RWPE2 (cell line): ENCODE measurements around the gene SQSTM1.

ENCODE experiments used
- ATAC-seq: fragments of 200-7000 bp; cut with Tn5 transposase; 3 replicates; pipeline ENCODE4 v1.9.1; 2021; ENCODE audit warnings: low read depth
- DNase-seq: peaks from one replicate; pipeline ENCODE4 v3.0.0-alpha.2; 2020; ENCODE audit warnings: low spot score
- H3K27ac ChIP-seq: fragments of 450-650 bp; 2 replicates; pipeline ENCODE4 v1.5.1; 2017; ENCODE audit warnings: mild to moderate bottlenecking; ENCODE audit not compliant: poor library complexity, severe bottlenecking
- H3K27me3 ChIP-seq: fragments of 250-450 bp; sonication (Bioruptor Pico); 2 replicates; pipeline ENCODE4 v1.5.1; 2021; ENCODE audit warnings: mild to moderate bottlenecking, moderate library complexity; ENCODE audit not compliant: insufficient read depth, poor library complexity, severe bottlenecking
- H3K36me3 ChIP-seq: fragments of 250-450 bp; sonication (Bioruptor Pico); 2 replicates; pipeline ENCODE4 v1.5.1; 2020; ENCODE audit warnings: low read depth, mild to moderate bottlenecking, moderate library complexity
- H3K4me1 ChIP-seq: fragments of 250-450 bp; sonication (Bioruptor Pico); 2 replicates; pipeline ENCODE4 v1.5.1; 2021; ENCODE audit warnings: mild to moderate bottlenecking, moderate library complexity; ENCODE audit not compliant: insufficient read depth, poor library complexity, severe bottlenecking
- H3K4me3 ChIP-seq: fragments of 250-450 bp; sonication (Bioruptor Pico); 2 replicates; pipeline ENCODE4 v1.5.1; 2021; ENCODE audit warnings: mild to moderate bottlenecking, moderate library complexity; ENCODE audit not compliant: severe bottlenecking
- H3K9me3 ChIP-seq: fragments of 250-450 bp; sonication (Bioruptor Pico); 2 replicates; pipeline ENCODE4 v1.5.1; 2021; ENCODE audit warnings: mild to moderate bottlenecking, moderate library complexity; ENCODE audit not compliant: severe bottlenecking
- TF ChIP-seq, protein P1 (sequence below): fragments of 450-650 bp; IDR thresholded peaks from one replicate; pipeline ENCODE4 v1.5.1; 2017; ENCODE audit warnings: mild to moderate bottlenecking, moderate library complexity; ENCODE audit not compliant: poor library complexity, severe bottlenecking

SQSTM1 gene

DNA sequence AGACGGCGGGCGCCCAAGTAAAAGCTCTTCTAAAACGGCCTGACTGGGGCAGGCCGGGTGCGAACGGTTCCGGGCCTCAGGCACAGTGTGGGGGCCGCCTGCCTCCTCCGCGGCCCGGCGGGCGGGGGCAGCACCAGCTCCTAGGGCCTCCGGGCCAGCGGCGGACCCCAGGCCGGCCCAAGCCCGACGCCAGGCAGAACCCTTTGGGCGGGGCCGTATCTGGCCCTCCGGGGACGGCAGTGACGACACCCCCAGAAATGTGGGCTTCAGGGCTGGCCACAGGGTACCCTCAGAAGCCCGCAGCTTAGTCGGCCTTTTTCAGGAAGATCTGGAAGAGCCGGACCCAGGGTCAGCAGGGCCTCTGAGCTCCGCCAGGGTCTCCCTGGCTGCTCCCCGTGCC is 23.0 kb upstream of the SQSTM1 start:
- no peak for ATAC-seq
- H3K4me3 ChIP-seq = no peak overlapping the region
- DNase-seq = no peak
- peaks cover 46% of the 10 kb centered on the region for H3K36me3 ChIP-seq
- no peaks in the 10 kb centered on the region for H3K4me1 ChIP-seq
- no peak overlapping the region for H3K27ac ChIP-seq
- TF ChIP-seq, protein P1, sequence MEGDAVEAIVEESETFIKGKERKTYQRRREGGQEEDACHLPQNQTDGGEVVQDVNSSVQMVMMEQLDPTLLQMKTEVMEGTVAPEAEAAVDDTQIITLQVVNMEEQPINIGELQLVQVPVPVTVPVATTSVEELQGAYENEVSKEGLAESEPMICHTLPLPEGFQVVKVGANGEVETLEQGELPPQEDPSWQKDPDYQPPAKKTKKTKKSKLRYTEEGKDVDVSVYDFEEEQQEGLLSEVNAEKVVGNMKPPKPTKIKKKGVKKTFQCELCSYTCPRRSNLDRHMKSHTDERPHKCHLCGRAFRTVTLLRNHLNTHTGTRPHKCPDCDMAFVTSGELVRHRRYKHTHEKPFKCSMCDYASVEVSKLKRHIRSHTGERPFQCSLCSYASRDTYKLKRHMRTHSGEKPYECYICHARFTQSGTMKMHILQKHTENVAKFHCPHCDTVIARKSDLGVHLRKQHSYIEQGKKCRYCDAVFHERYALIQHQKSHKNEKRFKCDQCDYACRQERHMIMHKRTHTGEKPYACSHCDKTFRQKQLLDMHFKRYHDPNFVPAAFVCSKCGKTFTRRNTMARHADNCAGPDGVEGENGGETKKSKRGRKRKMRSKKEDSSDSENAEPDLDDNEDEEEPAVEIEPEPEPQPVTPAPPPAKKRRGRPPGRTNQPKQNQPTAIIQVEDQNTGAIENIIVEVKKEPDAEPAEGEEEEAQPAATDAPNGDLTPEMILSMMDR = no peak
- H3K27me3 ChIP-seq = no peaks in the 10 kb centered on the region
- no peaks in the 10 kb centered on the region for H3K9me3 ChIP-seq

DNA sequence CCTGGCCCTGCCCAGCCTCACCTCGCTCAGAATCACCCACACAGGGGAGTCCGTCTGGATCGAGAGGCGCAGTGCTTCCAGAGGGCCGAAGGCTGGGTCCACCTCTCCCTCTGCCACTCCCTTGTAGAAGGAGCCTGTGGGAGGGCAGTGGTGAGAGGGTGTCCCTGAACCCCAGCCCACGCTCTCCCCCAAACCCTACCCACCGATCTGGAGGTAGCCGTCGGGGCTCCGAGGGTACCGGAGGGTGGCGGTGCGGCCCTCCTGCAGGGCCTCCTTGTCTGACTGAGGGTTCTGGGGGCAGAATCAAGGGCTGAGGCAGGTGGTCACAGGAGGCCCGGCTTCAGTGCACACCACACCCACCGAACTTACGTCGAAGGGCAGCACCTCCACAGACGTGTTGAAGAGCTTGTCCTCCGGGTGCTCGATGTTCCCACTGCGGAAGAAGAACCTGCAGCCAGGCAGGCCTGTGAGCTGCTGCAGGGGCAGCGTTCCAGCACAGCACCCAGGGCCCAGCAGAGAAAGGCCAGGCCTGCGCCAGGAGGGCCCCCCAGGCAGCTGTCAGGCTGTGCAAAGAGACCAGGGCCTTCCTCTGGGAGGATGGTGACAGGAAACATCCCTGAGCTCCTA is 22.4 kb upstream of the SQSTM1 start:
- ATAC-seq = no peak

DNA sequence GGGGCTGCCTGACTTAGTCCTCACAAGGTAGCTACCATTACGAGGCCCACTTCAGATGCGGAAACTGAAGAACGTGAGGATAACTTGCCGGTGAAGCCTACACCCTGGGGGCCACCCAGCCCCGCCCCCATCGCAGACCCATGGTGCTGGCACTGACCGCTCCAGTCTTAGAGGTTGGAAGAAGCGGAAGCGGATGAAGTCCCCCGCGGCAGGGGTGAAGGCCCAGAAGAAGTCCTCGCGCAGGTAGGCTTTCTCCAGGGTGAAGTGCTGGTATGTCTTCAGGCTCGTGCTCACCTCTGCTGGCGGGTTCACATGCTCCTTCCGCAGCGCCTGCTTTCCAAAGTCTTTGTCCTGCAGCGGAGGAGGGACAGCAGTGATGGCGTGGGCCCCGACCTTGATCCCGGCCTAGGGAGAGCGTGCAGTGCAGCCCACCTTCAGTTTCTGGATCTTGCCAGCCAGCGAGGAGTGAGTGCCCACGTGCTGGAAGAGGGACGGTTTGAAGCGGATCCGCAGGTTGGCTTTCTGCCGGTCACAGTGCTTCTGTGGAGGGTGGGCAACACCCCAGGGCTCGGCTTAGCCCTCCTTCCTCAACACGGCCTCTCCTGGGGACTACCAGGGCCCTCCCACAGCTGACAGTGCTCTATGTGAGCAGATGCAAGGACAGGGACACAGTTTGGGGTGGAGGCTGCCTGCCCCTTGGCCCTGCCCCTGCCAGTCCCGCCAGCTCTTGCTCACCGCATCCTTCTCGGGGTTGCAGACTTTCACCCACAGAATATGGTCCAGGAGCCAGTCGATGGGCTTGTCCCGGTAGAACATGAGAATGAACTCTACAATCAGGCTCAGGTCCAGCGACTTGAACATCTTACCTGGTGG is 21.7 kb upstream of the SQSTM1 start:
- ATAC-seq = no peak
- Histone ChIP-seq H3K4me1 (peaks cover 2% of the 10 kb centered on the region), H3K27me3 (no peaks in the 10 kb centered on the region), H3K4me3 (no peak overlapping the region), H3K27ac (no peak overlapping the region), H3K36me3 (peaks cover 46% of the 10 kb centered on the region), H3K9me3 (no peaks in the 10 kb centered on the region)
- DNase-seq = no peak
- TF ChIP-seq, protein P1 = no peak

More for the DNA sequence above, 22.4 kb upstream of the SQSTM1 start:
- no peak overlapping the region for H3K4me3 ChIP-seq
- H3K4me1 ChIP-seq = no peaks in the 10 kb centered on the region
- H3K36me3 ChIP-seq = peaks cover 46% of the 10 kb centered on the region
- no peaks in the 10 kb centered on the region for H3K27me3 ChIP-seq
- DNase-seq = peak; percentile 72
- TF ChIP-seq, protein P1 = no peak
- no peaks in the 10 kb centered on the region for H3K9me3 ChIP-seq
- no peak overlapping the region for H3K27ac ChIP-seq

DNA sequence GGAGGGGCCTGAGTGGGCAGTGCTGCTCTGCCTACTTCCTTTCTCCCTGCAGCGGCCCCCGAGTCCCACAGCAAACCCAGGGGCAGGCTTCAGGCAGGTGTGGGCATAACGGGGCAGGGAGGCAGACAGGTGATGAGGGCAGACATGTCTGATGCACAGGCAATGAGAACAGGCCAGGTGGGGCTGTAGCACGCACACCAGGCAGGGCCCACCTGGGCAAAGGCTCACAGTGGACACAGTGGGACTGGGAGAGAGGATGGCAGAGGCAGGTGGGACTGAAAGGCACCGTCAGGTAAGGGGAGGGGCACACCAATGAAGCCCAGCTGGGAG is 21.1 kb upstream of the SQSTM1 start:
- H3K36me3 ChIP-seq = peaks cover 46% of the 10 kb centered on the region
- ATAC-seq (no peak), DNase-seq (peak; percentile 69)
- peaks cover 8% of the 10 kb centered on the region for H3K4me1 ChIP-seq
- no peaks in the 10 kb centered on the region for H3K9me3 ChIP-seq
- no peak overlapping the region for H3K4me3 ChIP-seq
- no peak overlapping the region for H3K27ac ChIP-seq
- TF ChIP-seq, protein P1 = no peak
- no peaks in the 10 kb centered on the region for H3K27me3 ChIP-seq
